Endothelial cell of umbilical vein (primary cell): ENCODE data around the gene NDUFB5. TPM values are rescaled to one million over a fixed set of nuclear protein-coding genes. Genes with fewer than 3 reads are reported as not detected.

Experiments used
- BruUV-seq: library from RNA; stranded (reverse); fragments of 400-500 nt; replicated peaks from 2 replicates; lab custom pipeline; 2021; lab: Mats Ljungman, UMichigan
- CTCF ChIA-PET: fragments of 300-600, 350-600 bp; sonication (Branson Sonifier 250); formaldehyde crosslinking; loops from one replicate; lab custom pipeline; 2021; ENCODE audit warnings: antibody characterized with exemption, inconsistent platforms; lab: Charles Lee
- POLR2A ChIA-PET: fragments of 300-600, 350-600 bp; sonication (Branson Sonifier 250); formaldehyde crosslinking; loops from one replicate; lab custom pipeline; 2021; ENCODE audit warnings: antibody characterized with exemption, inconsistent platforms; lab: Charles Lee
- DNase-seq: peaks from one replicate; pipeline ENCODE4 v3.0.0-alpha.2; 2011; ENCODE audit warnings: low read depth, low spot score
- FAIRE-seq: peaks from 2 replicates; lab custom pipeline; 2011; peaks lifted over from hg19 to GRCh38; lab: Jason Lieb, UNC
- H2AFZ ChIP-seq: 2 replicates; pipeline ENCODE4 v1.6.0; 2012; ENCODE audit warnings: low read depth, low read length, control low read depth, inconsistent platforms
- H3K27ac ChIP-seq: 2 replicates; pipeline ENCODE4 v1.5.1; 2011; ENCODE audit warnings: low read depth, mild to moderate bottlenecking, control low read depth, low read length, moderate library complexity; ENCODE audit not compliant: insufficient read depth
- H3K27me3 ChIP-seq, 2 experiments: 2 replicates each; pipeline versions ENCODE4 v1.6.0 to v1.6.1; 2011; ENCODE audit warnings: low read length in 2 of 2, mixed read lengths in 1 of 2; ENCODE audit not compliant: control insufficient read depth in 2 of 2, insufficient read depth in 2 of 2
- H3K36me3 ChIP-seq, 2 experiments: 2 replicates in 1 of 2; 3 replicates in 1 of 2; pipeline ENCODE4 v1.5.1; 2011; ENCODE audit warnings: low read length in 2 of 2, mild to moderate bottlenecking in 1 of 2, moderate library complexity in 1 of 2; ENCODE audit not compliant: control insufficient read depth in 2 of 2, insufficient read depth in 2 of 2; ENCODE audit errors: extremely low read depth in 1 of 2
- H3K4me1 ChIP-seq: 3 replicates; pipeline ENCODE4 v1.5.1; 2011; ENCODE audit warnings: mild to moderate bottlenecking, low read length; ENCODE audit not compliant: control insufficient read depth, insufficient read depth; ENCODE audit errors: extremely low read depth
- H3K4me2 ChIP-seq: 2 replicates; pipeline ENCODE4 v1.6.1; 2011; ENCODE audit warnings: low read length, control low read depth, mixed read lengths; ENCODE audit not compliant: insufficient read depth
- H3K4me3 ChIP-seq, 3 experiments: fragments of 200-600 bp in 1 of 3; sonication (generic), shearing (Covaris generic) in 1 of 3; replicated peaks in 1 of 3; 2 replicates each; pipeline ENCODE4 v1.5.1; 2011 to 2016; ENCODE audit warnings: control low read depth in 3 of 3, low read length in 3 of 3, mild to moderate bottlenecking in 2 of 3, inconsistent platforms in 1 of 3, low read depth in 1 of 3, moderate library complexity in 1 of 3; ENCODE audit not compliant: insufficient read depth in 1 of 3
- H3K79me2 ChIP-seq: 2 replicates; pipeline ENCODE4 v1.6.0; 2012; ENCODE audit warnings: low read length, inconsistent platforms; ENCODE audit not compliant: control insufficient read depth, insufficient read depth
- H3K9ac ChIP-seq: replicated peaks from 2 replicates; pipeline ENCODE3; 2011; ENCODE audit warnings: low read length, control low read depth; ENCODE audit not compliant: insufficient read depth; ENCODE audit errors: extremely low read depth
- H3K9me1 ChIP-seq: replicated peaks from 3 replicates; pipeline ENCODE4 v1.6.0; 2011; ENCODE audit warnings: mild to moderate bottlenecking, low read length; ENCODE audit not compliant: control insufficient read depth, insufficient read depth; ENCODE audit errors: extremely low read depth
- H3K9me3 ChIP-seq: replicated peaks from 2 replicates; pipeline ENCODE4 v1.5.1; 2012; ENCODE audit warnings: low read length, inconsistent platforms; ENCODE audit not compliant: control insufficient read depth, insufficient read depth
- H4K20me1 ChIP-seq: replicated peaks from 2 replicates; pipeline ENCODE3; 2011; ENCODE audit warnings: mild to moderate bottlenecking, low read length; ENCODE audit not compliant: control insufficient read depth, insufficient read depth; ENCODE audit errors: extremely low read depth
- CTCF ChIP-seq, 2 donors: IDR thresholded peaks; 1 replicate in 1 of 2; 2 replicates in 1 of 2; pipeline ENCODE4 v1.5.1; 2011; ENCODE audit warnings: low read length in 2 of 2, mild to moderate bottlenecking in 2 of 2, moderate library complexity in 2 of 2, control low read depth in 1 of 2, inconsistent platforms in 1 of 2, low read depth in 1 of 2; ENCODE audit not compliant: insufficient read depth in 1 of 2; ENCODE audit errors: extremely low read depth in 1 of 2
- EZH2 ChIP-seq: IDR thresholded peaks from 2 replicates; pipeline ENCODE4 v1.6.1; 2012; ENCODE audit warnings: borderline replicate concordance, low read depth, mild to moderate bottlenecking, moderate library complexity, low read length, inconsistent platforms; ENCODE audit not compliant: severe bottlenecking
- FOS ChIP-seq: IDR thresholded peaks from 2 replicates; pipeline ENCODE4 v1.6.1; 2011; ENCODE audit warnings: mild to moderate bottlenecking, low read length, moderate library complexity, borderline replicate concordance; ENCODE audit not compliant: insufficient read depth
- GATA2 ChIP-seq: IDR thresholded peaks from 2 replicates; pipeline ENCODE4 v1.7.0; 2011; ENCODE audit warnings: low read depth, mild to moderate bottlenecking, moderate library complexity, mixed read lengths, low read length; ENCODE audit not compliant: insufficient read length, insufficient read depth
- JUN ChIP-seq: IDR thresholded peaks from 2 replicates; pipeline ENCODE4 v1.6.1; 2011; ENCODE audit warnings: borderline replicate concordance, low read depth; ENCODE audit not compliant: insufficient read length, insufficient read depth
- MAX ChIP-seq: IDR thresholded peaks from 2 replicates; pipeline ENCODE4 v1.6.1; 2011; ENCODE audit not compliant: insufficient read depth, insufficient read length
- MYC ChIP-seq: IDR thresholded peaks from one replicate; pipeline ENCODE4 v1.6.1; 2011; ENCODE audit warnings: mild to moderate bottlenecking, low read depth, low read length
- POLR2A ChIP-seq: IDR thresholded peaks from 2 replicates; pipeline ENCODE4 v1.6.1; 2012; ENCODE audit warnings: low read depth, mild to moderate bottlenecking, control low read depth, low read length
- POLR2AphosphoS5 ChIP-seq: IDR thresholded peaks from 2 replicates; pipeline ENCODE4 v1.6.1; 2012; ENCODE audit warnings: low read depth, mild to moderate bottlenecking, control low read depth, low read length, moderate library complexity; ENCODE audit not compliant: insufficient read depth
- dilution Hi-C: fragments of 300-500 bp; cut with MboI; formaldehyde crosslinking; loops from one replicate; pipeline ENCODE4 v1.15.0; 2019; ENCODE audit warnings: low sequenced_read_pairs; ENCODE audit not compliant: extremely low pct_ligation_motif_present
- intact Hi-C: fragments of 100-400 bp; cut with micrococcal nuclease; formaldehyde crosslinking; loops from one replicate; pipeline ENCODE4 v1.10.0; 2022
- polyA plus RNA-seq, 4 experiments: library from polyadenylated mRNA; depleted of rRNA in 3 of 4; stranded (reverse) in 3 of 4; unstranded in 1 of 4; fragments of >200 nt; gene quantifications; 2 replicates each; pipeline versions ENCODE4 v1.2.1 to v1.2.3, GENCODE V29; 2011 to 2012; ENCODE audit warnings: missing spikeins in 1 of 4
- total RNA-seq: library from RNA; stranded (reverse); gene quantifications from 2 replicates; pipeline ENCODE4 v1.2.3, GENCODE V29; 2021

Gene NDUFB5
- total and polyA plus RNA-seq, 2 donors (not counting 3 experiments of a cell fraction or from before 2014, with no cell fraction given) = 48.2 to 74.9 TPM

GRCh38 chr3:179610066-179610465 lies 5.5 kb downstream of the NDUFB5 start:
- no peaks in the 10 kb centered on the region for H3K9me3 ChIP-seq
- intact Hi-C loops (no loop called here), dilution Hi-C loops (no loop called here)
- DNase-seq (no peak), FAIRE-seq (no peak)
- no peaks in the 10 kb centered on the region for H3K27me3 ChIP-seq
- TF ChIP-seq POLR2AphosphoS5 (no peak), EZH2 (no peak), POLR2A (no peak), JUN (no peak), CTCF (IDR thresholded peaks at IDR 0.05; ENCODE audit: extremely low read depth in 1 of 2, insufficient read depth in 1 of 2, low read depth in 1 of 2, low read length in 2 of 2) (no peak), GATA2 (no peak), MAX (no peak), FOS (no peak), MYC (no peak)
- peaks cover 12% of the 10 kb centered on the region for H3K79me2 ChIP-seq
- H2AFZ ChIP-seq = no peak overlapping the region
- no peaks in the 10 kb centered on the region for H4K20me1 ChIP-seq
- ChIA-PET CTCF (no interaction called here), POLR2A (no interaction called here)
- no peak overlapping the region for H3K4me3 ChIP-seq
- no peaks in the 10 kb centered on the region for H3K9me1 ChIP-seq
- BruUV-seq = no TSS peak
- H3K27ac ChIP-seq = no peak overlapping the region
- H3K36me3 ChIP-seq = no peaks in the 10 kb centered on the region
- no peak overlapping the region for H3K4me2 ChIP-seq
- peaks cover 30% of the 10 kb centered on the region for H3K4me1 ChIP-seq
- no peak overlapping the region for H3K9ac ChIP-seq
